Non-pigmented ciliary epithelial cell (primary cell): ENCODE data around the gene MPHOSPH8.

Experiments
- DNase-seq: peaks from one replicate; pipeline ENCODE4 v3.0.0-alpha.2; 2010; ENCODE audit warnings: low read depth

MPHOSPH8 gene

DNA sequence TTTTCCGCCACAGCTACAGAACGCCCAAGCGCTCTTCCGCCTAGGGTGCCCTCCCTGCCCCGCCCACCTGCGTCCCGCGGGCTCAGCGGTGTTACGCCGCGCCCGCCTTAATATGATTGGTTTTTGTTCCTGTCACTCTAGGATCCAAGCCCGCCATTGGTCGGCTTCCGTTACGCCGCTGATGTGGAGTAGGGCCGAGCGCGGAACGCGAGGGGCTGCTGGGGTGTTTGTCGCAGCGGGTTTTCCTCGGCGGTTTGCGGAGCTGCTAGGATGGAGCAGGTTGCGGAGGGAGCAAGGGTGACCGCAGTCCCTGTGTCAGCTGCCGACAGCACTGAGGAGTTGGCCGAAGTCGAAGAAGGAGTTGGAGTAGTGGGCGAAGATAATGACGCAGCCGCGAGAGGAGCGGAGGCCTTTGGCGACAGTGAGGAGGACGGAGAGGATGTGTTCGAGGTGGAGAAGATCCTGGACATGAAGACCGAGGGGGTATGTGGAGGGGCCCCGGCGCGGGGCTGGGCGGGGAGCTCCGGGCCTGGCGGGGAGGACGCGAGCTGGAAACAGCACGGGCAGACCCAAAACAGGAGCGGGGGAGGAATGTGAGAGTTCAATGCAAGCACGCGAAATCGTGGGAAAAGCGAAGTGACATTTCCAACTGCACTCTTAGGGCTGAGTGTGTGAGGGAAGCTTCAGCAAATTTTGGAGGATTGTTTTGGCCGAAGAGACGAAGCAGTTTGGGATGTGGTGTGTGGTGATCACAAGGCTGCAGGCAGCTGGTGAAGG lies at the start of gene MPHOSPH8:
Gene MPHOSPH8 (plus strand): TSS at position 181 of the 777 bp plus-strand sequence. CDS start 90 bp downstream, at position 271.
- peak; percentile 75 for DNase-seq

DNA sequence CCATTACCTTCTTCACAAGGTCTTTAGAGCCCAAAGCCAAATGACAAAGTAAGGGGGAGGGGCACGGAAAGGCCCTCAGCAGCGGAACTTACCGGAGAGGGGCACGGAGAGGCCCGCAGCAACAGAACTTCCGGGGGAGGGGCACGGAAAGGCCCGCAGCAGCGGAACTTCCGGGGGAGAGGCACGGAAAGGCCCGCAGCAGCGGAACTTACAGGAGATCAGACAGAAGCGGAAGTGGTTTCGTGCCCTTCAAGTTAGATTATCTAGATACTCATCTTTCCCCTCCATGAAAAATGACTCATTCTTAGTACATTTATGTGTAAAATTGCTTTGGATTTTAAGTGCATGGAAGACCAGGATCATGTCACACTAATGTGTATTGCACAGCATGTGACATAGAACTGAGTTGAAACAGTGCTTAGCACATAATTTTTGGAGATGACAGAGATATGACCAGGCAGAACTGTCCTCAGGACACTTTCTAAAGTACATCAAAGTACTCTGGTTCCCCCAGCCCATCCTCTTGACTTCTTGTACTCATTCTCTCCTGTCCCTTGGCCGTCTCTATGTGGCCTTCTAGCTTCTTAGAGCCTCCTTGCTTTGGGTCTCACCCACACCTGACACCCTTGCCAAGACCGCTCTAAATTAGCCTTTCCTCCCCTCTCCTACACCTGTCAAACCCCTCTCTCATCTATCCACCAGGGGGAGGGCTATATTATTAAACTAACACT lies 46.4 kb upstream of the MPHOSPH8 start:
- DNase-seq = no peak

DNA sequence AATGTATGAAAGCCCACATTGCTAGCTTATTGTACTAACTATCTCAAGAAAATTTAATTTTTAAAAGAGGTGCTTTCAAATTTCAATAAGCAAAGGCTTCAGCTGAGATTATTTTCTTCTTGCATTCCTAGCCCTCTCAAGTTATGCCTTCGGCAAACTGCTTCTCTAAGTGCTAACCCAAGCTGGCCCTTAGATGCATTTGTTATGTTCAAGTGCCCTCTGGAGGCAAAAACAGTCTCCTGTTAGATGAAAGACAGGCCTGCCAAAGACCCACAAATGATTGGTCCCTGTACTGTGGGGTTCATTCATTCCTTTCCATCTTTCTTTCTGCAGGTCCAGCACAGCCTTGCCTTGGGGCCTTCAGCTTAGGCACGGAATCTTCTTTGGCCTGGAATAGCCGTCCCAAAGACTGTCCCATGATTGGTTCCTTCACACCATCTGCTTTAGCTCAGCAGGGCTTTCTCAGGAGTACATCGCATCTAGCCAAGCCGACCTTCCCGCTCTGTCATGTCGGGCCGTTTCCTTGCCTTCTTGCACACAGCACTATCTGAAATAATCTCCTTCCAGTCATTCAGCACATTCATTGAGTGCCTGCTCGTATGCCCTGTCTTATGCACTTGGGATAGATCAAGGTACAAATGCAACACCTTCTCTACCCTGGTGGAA lies 45.7 kb upstream of the MPHOSPH8 start:
- DNase-seq = no peak

GRCh38 chr13:19589312-19589711 lies 44.1 kb upstream of the MPHOSPH8 start:
- no peak for DNase-seq

- no peak for DNase-seq
These were observed 43.0 kb upstream of the MPHOSPH8 start for GRCh38 chr13:19590423-19590822.

- no peak for DNase-seq
These were observed 41.6 kb upstream of the MPHOSPH8 start for GRCh38 chr13:19591864-19592263.

DNA sequence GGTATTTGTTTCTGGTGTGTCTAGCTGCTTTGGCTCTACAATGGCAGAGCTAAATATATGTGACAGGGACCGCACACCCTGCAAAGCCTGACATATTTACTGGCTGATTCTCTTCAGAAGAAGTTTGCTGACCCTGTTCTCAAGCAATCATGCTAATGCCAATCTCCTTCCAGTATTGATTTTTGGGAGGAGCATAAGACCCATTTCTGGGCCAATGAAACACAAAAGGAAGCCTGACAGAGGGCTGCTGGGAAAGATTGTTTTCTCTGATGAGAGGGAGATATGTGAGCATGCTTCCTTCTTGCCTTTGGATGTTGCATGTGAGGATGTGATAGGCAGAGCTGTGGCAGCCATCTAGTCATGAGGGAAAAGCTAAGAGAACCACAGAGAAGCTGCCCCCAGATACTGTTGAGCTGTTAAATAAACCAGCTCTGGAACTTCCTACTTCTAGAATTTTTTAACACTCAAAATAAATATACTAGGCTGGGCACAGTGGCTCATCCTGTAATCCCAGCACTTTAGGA lies 40.7 kb upstream of the MPHOSPH8 start:
- no peak for DNase-seq

DNA sequence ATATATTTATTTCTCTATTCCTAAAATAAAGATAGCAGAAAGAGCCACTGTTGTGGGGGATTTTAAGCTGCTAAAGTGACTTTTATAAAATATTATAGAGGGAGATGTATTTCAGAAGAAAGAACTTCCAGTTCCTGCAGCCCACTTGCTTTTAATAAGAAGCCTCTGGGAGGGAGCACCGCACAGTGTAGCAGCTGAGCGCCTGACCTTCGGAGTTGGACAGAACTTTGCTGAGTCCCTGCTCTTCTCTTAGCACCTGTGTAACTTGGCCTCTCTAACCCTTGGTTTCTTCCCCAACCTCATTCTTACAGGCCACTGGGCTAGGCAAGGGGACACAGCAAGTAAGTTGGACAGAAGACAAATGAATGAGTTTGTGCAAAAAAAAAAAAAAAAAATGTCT lies 37.4 kb upstream of the MPHOSPH8 start:
- DNase-seq = no peak

- DNase-seq = no peak
These were observed 36.5 kb upstream of the MPHOSPH8 start for GRCh38 chr13:19596960-19597361.

DNA sequence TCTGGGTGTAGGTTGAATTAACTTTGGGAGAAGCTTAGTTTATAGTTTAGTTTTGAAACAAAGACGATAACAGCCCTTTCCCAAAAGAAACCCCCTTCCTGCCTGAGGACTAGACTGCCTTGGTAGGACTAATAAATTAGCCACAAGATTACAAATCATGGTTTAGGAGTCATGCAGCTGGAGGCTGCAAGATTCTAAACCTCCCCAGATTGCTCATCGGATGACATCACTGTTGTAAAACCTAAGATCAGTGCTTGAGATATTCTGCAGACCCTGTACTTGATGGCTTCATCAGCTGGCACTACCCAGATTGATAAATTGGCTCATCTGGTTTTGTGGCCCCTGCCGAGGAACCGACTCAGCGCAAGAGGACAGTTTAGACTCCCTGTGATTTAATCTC lies 35.9 kb upstream of the MPHOSPH8 start:
- DNase-seq = no peak

DNA sequence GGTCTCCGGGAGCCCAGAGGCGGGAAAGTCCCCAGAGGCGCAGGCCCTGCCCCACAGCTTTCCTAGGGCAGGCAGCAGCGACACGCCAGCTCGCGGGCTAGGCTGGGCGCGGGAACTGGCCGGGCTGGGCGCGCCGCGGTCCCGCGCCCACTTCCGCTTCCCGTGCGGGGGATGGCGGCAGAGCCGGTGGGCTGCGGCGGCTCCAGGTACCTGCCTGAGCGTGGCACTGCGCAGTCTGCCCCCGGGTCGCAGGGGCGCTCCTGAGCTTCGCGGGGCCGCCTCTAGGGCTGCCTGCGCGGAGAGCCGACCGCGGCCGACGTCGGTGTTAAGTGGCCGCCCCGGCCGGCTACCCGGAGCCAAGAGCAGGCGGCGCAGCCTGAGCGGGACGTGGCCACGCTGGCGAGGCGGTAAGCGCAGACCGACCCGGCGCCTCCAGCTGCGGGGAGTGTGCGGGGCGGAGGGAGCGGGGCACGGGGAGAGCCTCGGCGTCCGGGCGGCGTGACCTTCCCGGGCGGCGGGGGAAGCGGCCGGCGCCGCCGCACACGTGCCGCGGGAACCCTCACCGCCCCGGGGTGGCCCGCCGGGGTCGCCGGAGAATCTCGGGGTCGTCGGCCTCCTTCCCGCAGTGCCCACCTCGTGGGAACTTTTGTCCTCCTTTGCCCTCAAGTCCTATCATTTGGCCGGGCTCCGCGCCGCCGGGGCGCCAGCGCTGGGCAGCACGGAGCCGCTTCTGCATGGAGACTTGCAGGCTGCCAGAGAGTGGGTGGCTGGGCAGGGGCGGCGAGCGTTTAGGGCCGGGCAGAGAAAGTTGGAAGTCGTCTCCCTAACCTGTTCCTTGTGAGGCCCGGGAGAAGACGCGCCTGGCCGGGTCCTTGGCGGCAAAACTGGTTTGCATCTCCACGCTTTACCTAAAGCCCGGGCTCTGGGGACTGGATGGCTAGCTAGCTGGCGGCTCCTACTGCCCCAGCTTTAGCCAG lies 31.4 kb upstream of the MPHOSPH8 start:
- DNase-seq = no peak

DNA sequence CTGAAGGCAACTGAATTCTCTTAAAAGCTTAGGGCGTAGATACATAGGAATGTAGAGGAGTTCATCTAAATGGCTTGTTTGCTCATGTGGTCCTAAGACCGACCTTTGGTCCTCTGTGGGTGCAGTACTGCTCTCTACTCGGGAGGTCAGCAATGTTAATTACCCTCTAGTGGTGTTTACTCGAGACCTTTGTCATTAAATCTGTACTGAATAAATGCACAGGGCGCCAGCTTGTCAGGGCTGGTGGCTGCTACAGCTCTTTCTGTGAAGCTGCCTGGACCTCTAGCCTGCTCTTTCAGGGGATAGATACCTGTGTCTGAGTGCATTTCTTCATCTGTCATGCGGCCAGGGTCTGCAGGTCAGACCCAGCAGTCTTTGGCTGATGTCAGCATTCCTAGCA lies 29.2 kb upstream of the MPHOSPH8 start:
- no peak for DNase-seq

DNA sequence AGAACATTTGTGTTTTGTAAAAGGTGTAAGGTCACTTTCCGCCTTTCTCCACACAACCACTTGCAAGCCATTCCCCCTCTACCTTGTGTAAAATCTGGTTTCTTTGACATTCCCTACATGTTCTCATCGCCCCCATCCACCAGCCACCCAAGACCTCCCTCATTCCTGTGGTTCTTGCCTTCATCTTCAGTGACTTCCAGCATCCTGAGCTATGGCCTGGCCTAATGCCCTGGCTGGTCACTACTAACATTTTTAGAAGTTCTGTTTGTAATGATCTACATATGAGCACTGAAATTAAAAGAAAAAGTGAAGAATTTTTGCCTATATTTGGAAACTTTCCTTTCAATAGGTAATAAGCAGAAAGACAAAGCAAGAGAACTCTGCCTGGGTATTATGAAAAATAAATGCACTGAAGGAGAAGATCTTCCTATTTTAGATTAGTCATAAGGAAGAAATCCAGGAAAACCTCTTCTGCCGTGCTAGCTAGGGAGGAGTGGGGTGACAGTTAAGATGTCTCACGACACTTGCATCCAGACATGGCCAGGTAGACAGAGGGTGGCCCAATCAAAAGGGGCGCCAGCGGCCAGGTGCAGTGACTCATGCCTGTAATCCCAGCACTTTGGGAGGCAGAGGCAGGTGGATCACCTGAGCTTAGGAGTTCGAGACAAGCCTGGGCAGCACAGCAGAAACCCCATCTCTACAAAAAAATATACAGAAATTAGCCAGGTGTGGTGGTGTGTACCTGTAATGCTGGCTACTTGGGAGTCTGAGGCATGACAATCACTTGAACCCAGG lies 28.1 kb upstream of the MPHOSPH8 start:
- no peak for DNase-seq

DNA sequence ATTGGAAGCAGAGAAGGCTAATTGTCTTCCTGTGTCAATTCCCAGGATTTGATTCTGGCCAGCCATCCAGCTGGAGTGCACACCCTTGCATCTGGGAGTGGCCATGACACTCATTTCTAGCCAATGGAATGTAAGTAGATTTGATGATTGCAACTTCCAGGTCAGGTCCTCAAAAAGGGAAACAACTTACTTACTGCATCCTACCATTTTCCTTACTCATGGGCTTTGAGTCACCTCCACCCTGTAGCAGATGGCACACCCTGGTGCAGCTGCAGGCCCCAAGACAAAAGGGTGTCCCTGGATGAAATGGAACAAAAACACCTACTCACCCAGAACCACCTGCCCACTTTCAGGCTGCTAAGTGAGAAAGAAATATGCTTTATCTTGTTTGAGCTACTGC lies 27.3 kb upstream of the MPHOSPH8 start:
- DNase-seq = no peak

- no peak for DNase-seq
These were observed 26.7 kb upstream of the MPHOSPH8 start for GRCh38 chr13:19606737-19607136.

DNA sequence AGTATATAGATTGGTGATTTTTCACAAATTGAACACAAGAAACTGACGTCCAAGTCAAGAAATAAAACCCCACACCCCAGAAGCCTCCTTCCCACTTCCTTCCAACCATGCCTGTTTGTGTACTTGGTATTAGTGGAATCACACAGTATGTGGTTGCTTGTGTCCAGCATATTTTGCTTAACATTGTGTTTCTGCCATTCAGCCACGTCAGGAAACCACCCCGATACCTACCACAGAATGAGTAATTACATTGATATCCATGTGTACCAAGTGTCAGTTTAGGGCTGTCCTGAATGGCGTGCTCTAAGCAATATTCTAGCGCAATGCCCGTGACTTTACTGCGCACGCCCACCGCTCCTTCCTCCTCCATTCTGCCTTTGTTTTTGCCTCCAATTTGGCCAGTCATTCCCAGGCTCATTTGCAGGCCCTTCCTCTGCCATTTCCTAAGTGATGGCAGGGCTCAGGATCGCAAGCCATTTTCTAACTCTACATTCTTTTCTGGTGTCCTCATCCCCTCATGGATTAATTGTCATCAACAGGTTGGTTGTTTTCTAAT lies 25.9 kb upstream of the MPHOSPH8 start:
- DNase-seq = no peak

GRCh38 chr13:19618977-19619376 lies 14.5 kb upstream of the MPHOSPH8 start:
- DNase-seq = no peak

DNA sequence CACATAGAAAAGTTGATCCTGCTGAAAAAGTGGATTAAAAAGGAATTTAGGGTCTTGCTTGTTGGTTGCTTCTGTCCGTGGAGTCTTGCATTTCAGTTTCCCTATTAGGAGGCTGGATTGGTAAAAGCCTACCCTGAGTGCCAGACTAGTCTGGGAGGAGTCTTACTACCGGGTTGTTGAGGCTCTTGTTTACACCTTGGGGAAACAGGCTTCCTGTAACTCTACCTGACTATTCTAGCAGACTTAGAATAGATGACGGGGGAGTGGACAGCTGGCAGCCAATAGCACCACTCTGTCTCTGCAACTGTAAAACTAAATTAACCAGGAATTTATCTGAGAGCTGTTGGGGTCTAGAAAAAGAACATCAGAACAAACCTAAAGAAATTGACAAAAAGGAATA lies 11.3 kb upstream of the MPHOSPH8 start:
- no peak for DNase-seq

DNA sequence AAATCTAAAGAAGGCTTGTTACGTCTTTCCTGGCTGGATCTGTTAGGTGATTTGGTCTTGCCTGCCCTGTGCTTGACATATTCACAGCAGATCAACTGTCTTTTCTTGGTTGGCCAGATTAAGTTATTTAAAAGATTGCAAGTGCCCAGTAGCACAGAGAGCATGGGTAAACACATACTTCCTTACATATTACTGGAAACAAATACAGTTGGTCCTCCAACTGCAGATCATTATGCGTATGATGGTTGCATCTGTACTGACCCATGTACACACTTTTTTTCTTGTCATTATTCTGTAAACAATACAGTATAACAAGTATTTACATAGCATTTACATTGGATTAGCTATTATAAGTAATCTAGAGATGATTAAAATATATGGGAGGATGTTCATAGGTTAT lies 9.2 kb upstream of the MPHOSPH8 start:
- no peak for DNase-seq

GRCh38 chr13:19632915-19633478 lies 462 bp upstream of the MPHOSPH8 start:
- no peak for DNase-seq
